Esophagus squamous epithelium (tissue), 5 donors: ENCODE results near the gene ZNF710. TPM values are rescaled to one million over a fixed set of nuclear protein-coding genes. Genes with fewer than 3 reads are reported as not detected.

ENCODE experiments used
- DNase-seq: peaks from one replicate; lab custom pipeline; 2025; lab: John Stamatoyannopoulos, UW
- H3K27ac ChIP-seq, 4 donors: fragments of 200-600 bp; sonication (generic); one replicate each; pipeline ENCODE4 v1.5.1; 2016 to 2019; ENCODE audit warnings: mild to moderate bottlenecking in 1 of 4
- H3K27me3 ChIP-seq, 4 donors: fragments of 200-600 bp; sonication (generic); 1 replicate in 3 of 4; 2 replicates in 1 of 4; pipeline versions ENCODE4 v1.5.1 to v1.6.0; 2017 to 2021; ENCODE audit warnings: antibody characterized with exemption in 1 of 4
- H3K36me3 ChIP-seq, 3 donors: fragments of 200-600 bp; sonication (generic); one replicate each; pipeline ENCODE4 v1.5.1; 2016 to 2019
- H3K4me1 ChIP-seq, 3 donors: fragments of 200-600 bp; sonication (generic); one replicate each; pipeline ENCODE4 v1.5.1; 2017 to 2019
- H3K4me3 ChIP-seq, 4 donors: fragments of 200-600 bp; sonication (generic); 1 replicate in 3 of 4; 2 replicates in 1 of 4; pipeline ENCODE4 v1.5.1; 2016 to 2019; ENCODE audit warnings: mild to moderate bottlenecking in 2 of 4, moderate library complexity in 1 of 4
- H3K9me3 ChIP-seq, 3 donors: fragments of 200-600 bp; sonication (generic); one replicate each; pipeline ENCODE4 v1.5.1; 2016 to 2019
- POLR2A ChIP-seq, 4 donors: fragments of 450-650 bp; IDR thresholded peaks; one replicate each; pipeline ENCODE4 v1.6.1; 2017; ENCODE audit warnings: antibody characterized with exemption in 4 of 4, mild to moderate bottlenecking in 4 of 4, moderate library complexity in 3 of 4
- WGBS, 2 donors: methylation state at CpG; one replicate each; pipeline ENCODE4 v1.1.5; 2018; 5-methylcytosine and 5-hydroxymethylcytosine counted together
- intact Hi-C: fragments of 100-400 bp; cut with DNase I; formaldehyde crosslinking; loops from one replicate; pipeline ENCODE4 v1.15.0; 2022
- total RNA-seq, 4 donors: library from RNA; depleted of rRNA; stranded (reverse); fragments of >200 nt; gene quantifications; one replicate each; pipeline ENCODE4 v1.1.0, GENCODE V29; 2016
- TF ChIP-seq, protein P1 (sequence below), 6 experiments: fragments of 450-650 bp in 4 of 6; fragments of 200-600 bp in 2 of 6; sonication (generic) in 2 of 6; IDR thresholded peaks; one replicate each; pipeline ENCODE4 v1.5.1; 2016 to 2019; ENCODE audit warnings: antibody characterized with exemption in 6 of 6, mild to moderate bottlenecking in 4 of 6, moderate library complexity in 4 of 6
- donor health status: DM: yes; HTN: yes; CAD: no.

Gene ZNF710
- total RNA-seq, 4 donors from 2014 or later, result 15.1 to 27.4 (median 21.4) TPM

GRCh38 chr15:90049666-90050604 lies 48.8 kb downstream of the ZNF710 start:
- Histone ChIP-seq H3K27ac (no peak overlapping the region), H3K4me3 (no peak overlapping the region), H3K4me1 (peaks cover 22 to 72% (median 23%) of the 10 kb centered on the region in 3 donors), H3K27me3 (no peaks in the 10 kb centered on the region), H3K9me3 (no peaks in the 10 kb centered on the region), H3K36me3 (no peaks in the 10 kb centered on the region)
- no peak for TF ChIP-seq POLR2A (IDR thresholded peaks at IDR 0.05)
- TF ChIP-seq, protein P1, sequence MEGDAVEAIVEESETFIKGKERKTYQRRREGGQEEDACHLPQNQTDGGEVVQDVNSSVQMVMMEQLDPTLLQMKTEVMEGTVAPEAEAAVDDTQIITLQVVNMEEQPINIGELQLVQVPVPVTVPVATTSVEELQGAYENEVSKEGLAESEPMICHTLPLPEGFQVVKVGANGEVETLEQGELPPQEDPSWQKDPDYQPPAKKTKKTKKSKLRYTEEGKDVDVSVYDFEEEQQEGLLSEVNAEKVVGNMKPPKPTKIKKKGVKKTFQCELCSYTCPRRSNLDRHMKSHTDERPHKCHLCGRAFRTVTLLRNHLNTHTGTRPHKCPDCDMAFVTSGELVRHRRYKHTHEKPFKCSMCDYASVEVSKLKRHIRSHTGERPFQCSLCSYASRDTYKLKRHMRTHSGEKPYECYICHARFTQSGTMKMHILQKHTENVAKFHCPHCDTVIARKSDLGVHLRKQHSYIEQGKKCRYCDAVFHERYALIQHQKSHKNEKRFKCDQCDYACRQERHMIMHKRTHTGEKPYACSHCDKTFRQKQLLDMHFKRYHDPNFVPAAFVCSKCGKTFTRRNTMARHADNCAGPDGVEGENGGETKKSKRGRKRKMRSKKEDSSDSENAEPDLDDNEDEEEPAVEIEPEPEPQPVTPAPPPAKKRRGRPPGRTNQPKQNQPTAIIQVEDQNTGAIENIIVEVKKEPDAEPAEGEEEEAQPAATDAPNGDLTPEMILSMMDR (IDR thresholded peaks at IDR 0.05), result no peak
- intact Hi-C loops, result no loop called here
- WGBS, 2 donors, result 90 to 93% methylated on average over 17 to 19 of the region's 22 CpGs
- no peak for DNase-seq

- intact Hi-C loops, result no loop called here
- TF ChIP-seq, protein P1 (IDR thresholded peaks at IDR 0.05), result no peak
- TF ChIP-seq POLR2A (IDR thresholded peaks at IDR 0.05), result no peak
- Histone ChIP-seq H3K27ac (no peak overlapping the region), H3K9me3 (no peaks in the 10 kb centered on the region), H3K27me3 (no peaks in the 10 kb centered on the region), H3K4me1 (peaks cover 12 to 57% (median 14%) of the 10 kb centered on the region in 3 donors), H3K4me3 (no peak overlapping the region), H3K36me3 (no peaks in the 10 kb centered on the region)
- 58 to 81% methylated on average over 4 of the region's 5 CpGs for WGBS, 2 donors
- DNase-seq, result no peak
These were observed 50.8 kb downstream of the ZNF710 start for GRCh38 chr15:90051874-90052273.

GRCh38 chr15:90053685-90054466 lies 52.8 kb downstream of the ZNF710 start:
- no peak for TF ChIP-seq POLR2A (IDR thresholded peaks at IDR 0.05)
- TF ChIP-seq, protein P1 (IDR thresholded peaks at IDR 0.05), result no peak
- Histone ChIP-seq H3K27ac (peak overlapping the region in 1 of 4 donors; percentile 14), H3K4me3 (no peak overlapping the region), H3K4me1 (peaks cover 0 to 50% (median 0%) of the 10 kb centered on the region in 3 donors), H3K9me3 (no peaks in the 10 kb centered on the region), H3K27me3 (no peaks in the 10 kb centered on the region), H3K36me3 (no peaks in the 10 kb centered on the region)
- WGBS, 2 donors, result 81 to 88% methylated on average over 13 of the region's 14 CpGs
- DNase-seq, result no peak
- intact Hi-C loops, result no loop called here

GRCh38 chr15:90054618-90055097 lies 53.5 kb downstream of the ZNF710 start:
- Histone ChIP-seq H3K36me3 (no peaks in the 10 kb centered on the region), H3K9me3 (no peaks in the 10 kb centered on the region), H3K27me3 (no peaks in the 10 kb centered on the region), H3K4me3 (no peak overlapping the region), H3K4me1 (peaks cover 6 to 50% (median 7%) of the 10 kb centered on the region in 3 donors), H3K27ac (peak overlapping the region in 2 of 4 donors; percentile 0 to 14)
- no peak for DNase-seq
- WGBS, 2 donors, result 67 to 75% methylated on average over 6 of the region's 7 CpGs
- intact Hi-C loops, result no loop called here
- TF ChIP-seq, protein P1 (IDR thresholded peaks at IDR 0.05), result no peak
- TF ChIP-seq POLR2A (IDR thresholded peaks at IDR 0.05), result no peak
